HL-60 (cell line): Measurements from ENCODE around the gene TIMP2.

Source experiments
- DNase-seq, 2 experiments: peaks; one replicate each; pipeline ENCODE4 v3.0.0-alpha.2; 2010 to 2020; ENCODE audit warnings: low read depth in 1 of 2, low spot score in 1 of 2
- H3K27ac ChIP-seq: fragments of 250-450 bp; sonication (Bioruptor Pico); replicated peaks from 2 replicates; pipeline ENCODE4 v1.5.1; 2020; ENCODE audit warnings: mild to moderate bottlenecking, moderate library complexity
- H3K27me3 ChIP-seq: fragments of 250-450 bp; sonication (Bioruptor Pico); 2 replicates; pipeline ENCODE4 v1.5.1; 2021; ENCODE audit warnings: mild to moderate bottlenecking, moderate library complexity; ENCODE audit not compliant: insufficient read depth, poor library complexity, severe bottlenecking
- H3K4me3 ChIP-seq: replicated peaks from 2 replicates; pipeline ENCODE4 v1.5.1; 2011; ENCODE audit warnings: mild to moderate bottlenecking, control low read depth, low read length; ENCODE audit not compliant: insufficient read depth
- GABPA ChIP-seq: IDR thresholded peaks from 2 replicates; pipeline ENCODE4 v1.6.1; 2012; ENCODE audit warnings: low read depth
- POLR2AphosphoS5 ChIP-seq: IDR thresholded peaks from 2 replicates; pipeline ENCODE4 v1.6.1; 2012; ENCODE audit warnings: low read depth
- SPI1 ChIP-seq: IDR thresholded peaks from 2 replicates; pipeline ENCODE4 v1.6.1; 2012; ENCODE audit warnings: low read depth, mild to moderate bottlenecking, borderline replicate concordance
- TF ChIP-seq, protein P1 (sequence below): IDR thresholded peaks from one replicate; pipeline ENCODE4 v1.5.1; 2011; ENCODE audit warnings: low read length, control low read depth, inconsistent platforms; ENCODE audit not compliant: insufficient read depth
- TF ChIP-seq, protein P2 (sequence below): IDR thresholded peaks from 2 replicates; pipeline ENCODE4 v1.6.1; 2012; ENCODE audit warnings: low read depth; ENCODE audit not compliant: insufficient replicate concordance

The TIMP2 gene

DNA sequence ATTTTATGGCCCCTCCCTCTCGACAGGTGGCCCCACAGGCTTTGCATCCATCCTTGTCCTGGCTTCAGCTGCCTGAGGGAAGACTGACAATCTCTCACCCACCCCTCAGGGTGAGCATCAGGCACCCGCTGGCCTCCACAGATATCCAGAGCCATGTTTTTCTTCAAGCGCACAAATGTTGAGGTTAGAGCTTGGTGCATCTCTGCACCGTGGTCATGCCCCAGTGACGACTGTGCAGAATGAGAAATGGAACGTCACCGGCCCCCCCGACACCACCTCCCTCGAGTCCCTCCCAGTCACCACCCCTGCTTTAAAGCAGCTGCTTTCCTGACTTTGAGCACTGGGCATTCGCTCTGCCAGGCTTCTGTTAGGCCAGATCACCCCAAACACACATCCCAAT is 19.8 kb upstream of the TIMP2 start:
- no peak for DNase-seq
- no peak overlapping the region for H3K4me3 ChIP-seq
- H3K27me3 ChIP-seq, result no peaks in the 10 kb centered on the region
- H3K27ac ChIP-seq, result no peak overlapping the region
- TF ChIP-seq, protein P1, sequence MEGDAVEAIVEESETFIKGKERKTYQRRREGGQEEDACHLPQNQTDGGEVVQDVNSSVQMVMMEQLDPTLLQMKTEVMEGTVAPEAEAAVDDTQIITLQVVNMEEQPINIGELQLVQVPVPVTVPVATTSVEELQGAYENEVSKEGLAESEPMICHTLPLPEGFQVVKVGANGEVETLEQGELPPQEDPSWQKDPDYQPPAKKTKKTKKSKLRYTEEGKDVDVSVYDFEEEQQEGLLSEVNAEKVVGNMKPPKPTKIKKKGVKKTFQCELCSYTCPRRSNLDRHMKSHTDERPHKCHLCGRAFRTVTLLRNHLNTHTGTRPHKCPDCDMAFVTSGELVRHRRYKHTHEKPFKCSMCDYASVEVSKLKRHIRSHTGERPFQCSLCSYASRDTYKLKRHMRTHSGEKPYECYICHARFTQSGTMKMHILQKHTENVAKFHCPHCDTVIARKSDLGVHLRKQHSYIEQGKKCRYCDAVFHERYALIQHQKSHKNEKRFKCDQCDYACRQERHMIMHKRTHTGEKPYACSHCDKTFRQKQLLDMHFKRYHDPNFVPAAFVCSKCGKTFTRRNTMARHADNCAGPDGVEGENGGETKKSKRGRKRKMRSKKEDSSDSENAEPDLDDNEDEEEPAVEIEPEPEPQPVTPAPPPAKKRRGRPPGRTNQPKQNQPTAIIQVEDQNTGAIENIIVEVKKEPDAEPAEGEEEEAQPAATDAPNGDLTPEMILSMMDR, result no peak
- no peak for TF ChIP-seq POLR2AphosphoS5
- no peak for TF ChIP-seq SPI1
- no peak for TF ChIP-seq GABPA
- TF ChIP-seq, protein P2, sequence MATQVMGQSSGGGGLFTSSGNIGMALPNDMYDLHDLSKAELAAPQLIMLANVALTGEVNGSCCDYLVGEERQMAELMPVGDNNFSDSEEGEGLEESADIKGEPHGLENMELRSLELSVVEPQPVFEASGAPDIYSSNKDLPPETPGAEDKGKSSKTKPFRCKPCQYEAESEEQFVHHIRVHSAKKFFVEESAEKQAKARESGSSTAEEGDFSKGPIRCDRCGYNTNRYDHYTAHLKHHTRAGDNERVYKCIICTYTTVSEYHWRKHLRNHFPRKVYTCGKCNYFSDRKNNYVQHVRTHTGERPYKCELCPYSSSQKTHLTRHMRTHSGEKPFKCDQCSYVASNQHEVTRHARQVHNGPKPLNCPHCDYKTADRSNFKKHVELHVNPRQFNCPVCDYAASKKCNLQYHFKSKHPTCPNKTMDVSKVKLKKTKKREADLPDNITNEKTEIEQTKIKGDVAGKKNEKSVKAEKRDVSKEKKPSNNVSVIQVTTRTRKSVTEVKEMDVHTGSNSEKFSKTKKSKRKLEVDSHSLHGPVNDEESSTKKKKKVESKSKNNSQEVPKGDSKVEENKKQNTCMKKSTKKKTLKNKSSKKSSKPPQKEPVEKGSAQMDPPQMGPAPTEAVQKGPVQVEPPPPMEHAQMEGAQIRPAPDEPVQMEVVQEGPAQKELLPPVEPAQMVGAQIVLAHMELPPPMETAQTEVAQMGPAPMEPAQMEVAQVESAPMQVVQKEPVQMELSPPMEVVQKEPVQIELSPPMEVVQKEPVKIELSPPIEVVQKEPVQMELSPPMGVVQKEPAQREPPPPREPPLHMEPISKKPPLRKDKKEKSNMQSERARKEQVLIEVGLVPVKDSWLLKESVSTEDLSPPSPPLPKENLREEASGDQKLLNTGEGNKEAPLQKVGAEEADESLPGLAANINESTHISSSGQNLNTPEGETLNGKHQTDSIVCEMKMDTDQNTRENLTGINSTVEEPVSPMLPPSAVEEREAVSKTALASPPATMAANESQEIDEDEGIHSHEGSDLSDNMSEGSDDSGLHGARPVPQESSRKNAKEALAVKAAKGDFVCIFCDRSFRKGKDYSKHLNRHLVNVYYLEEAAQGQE, result no peak

DNA sequence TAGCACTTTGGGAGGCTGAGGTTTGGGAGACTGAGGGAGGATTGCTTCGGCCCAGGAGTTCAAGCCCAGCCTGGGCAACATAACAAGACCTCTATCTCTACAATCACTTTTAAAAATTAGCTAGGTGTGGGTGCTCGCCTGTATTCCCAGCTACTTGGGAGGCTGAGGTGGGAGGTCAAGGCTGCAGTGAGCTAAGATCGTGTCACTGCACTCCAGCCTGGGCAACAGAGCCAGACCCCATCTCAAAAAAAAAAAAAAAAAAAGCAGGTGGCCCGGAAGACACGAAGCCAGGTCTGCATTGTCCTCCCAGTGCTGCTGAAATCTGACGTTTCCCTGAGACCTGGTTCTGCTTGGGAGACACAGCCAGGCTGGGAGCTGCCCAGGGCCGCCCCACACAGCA is 18.8 kb upstream of the TIMP2 start:
- Histone ChIP-seq H3K27ac (no peak overlapping the region), H3K27me3 (no peaks in the 10 kb centered on the region), H3K4me3 (no peak overlapping the region)
- DNase-seq, result no peak
- TF ChIP-seq GABPA, result no peak
- TF ChIP-seq, protein P2, result no peak
- TF ChIP-seq POLR2AphosphoS5, result no peak
- no peak for TF ChIP-seq SPI1
- TF ChIP-seq, protein P1, result no peak

DNA sequence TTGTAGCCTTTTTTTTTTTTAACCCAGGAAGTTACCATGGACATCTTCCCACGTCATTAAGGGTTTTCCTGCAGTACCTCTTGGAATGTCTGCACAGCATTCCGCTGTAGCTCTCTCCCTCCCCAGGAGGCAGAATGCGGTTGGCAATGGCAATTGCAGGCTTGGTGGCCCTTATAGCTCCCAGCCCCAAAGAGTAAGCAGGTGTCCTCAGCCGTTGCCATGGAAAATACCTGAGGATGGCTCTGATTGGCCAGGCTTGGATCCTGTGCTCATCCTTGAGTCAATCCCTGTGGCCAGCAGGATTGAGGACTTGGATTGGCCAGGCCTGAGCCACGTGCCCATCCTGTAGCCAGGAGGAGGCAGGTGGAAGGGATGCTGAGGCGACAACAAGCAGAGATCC is 15.5 kb upstream of the TIMP2 start:
- Histone ChIP-seq H3K27ac (no peak overlapping the region), H3K4me3 (no peak overlapping the region), H3K27me3 (no peaks in the 10 kb centered on the region)
- DNase-seq, result no peak
- TF ChIP-seq POLR2AphosphoS5, result no peak
- TF ChIP-seq SPI1, result no peak
- TF ChIP-seq, protein P1, result no peak
- no peak for TF ChIP-seq GABPA
- TF ChIP-seq, protein P2, result no peak
